Measurements from ENCODE around the gene B9D2. TPM values are rescaled to one million over a fixed set of nuclear protein-coding genes. Genes with fewer than 3 reads are reported as not detected.
"Not testable (repeated sequence)": the region's sequence is repeated elsewhere in the genome, so short reads cannot be mapped to it uniquely, and the experiment has no call there.

B9D2 gene
- total RNA-seq, 2 experiments from 2014 or later: 4.7 to 5.1 TPM

GRCh38 chr19:41352609-41353465 lies 11.1 kb downstream of the B9D2 start:
- H3K27me3 Mint-ChIP-seq: no peaks in the 10 kb centered on the region
- peak; percentile 83 for DNase-seq
- H3K4me1 Mint-ChIP-seq (ENCODE audit: low read depth): peaks cover 55% of the 10 kb centered on the region
- no peaks in the 10 kb centered on the region for H3K9me3 Mint-ChIP-seq
- POLR2A ChIA-PET: interaction anchor here (0.8 to 6.6 kb wide), 10 partner anchors 11 to 201 kb away, joined by 3 to 43 read pairs (median 4); partner anchors contain the start of genes B9D2 and HNRNPUL1
- intact Hi-C loops (cut with micrococcal nuclease): loop anchor here (1.0 to 5.0 kb wide), 5 partner anchors 44 to 194 kb away; partner anchors contain the start of genes BCKDHA and EXOSC5
- H3K4me3 Mint-ChIP-seq: peak overlapping the region; percentile 95
- CTCF ChIA-PET: interaction anchor here (0.6 to 6.1 kb wide), 19 partner anchors 9 to 1206 kb away, joined by 3 to 69 read pairs (median 4); partner anchors contain the start of genes B9D2, DMAC2 and HNRNPUL1
- peaks cover 31% of the 10 kb centered on the region for H3K36me3 Mint-ChIP-seq
- H3K27ac Mint-ChIP-seq: peak overlapping the region; percentile 94

- Mint-ChIP-seq H3K27ac (peak overlapping the region; percentile 94), H3K4me3 (peak overlapping the region; percentile 95), H3K27me3 (no peaks in the 10 kb centered on the region), H3K36me3 (peaks cover 33% of the 10 kb centered on the region), H3K9me3 (no peaks in the 10 kb centered on the region), H3K4me1 (ENCODE audit: low read depth) (peaks cover 49% of the 10 kb centered on the region)
- ChIA-PET CTCF (interaction anchor here (0.9 to 6.1 kb wide), 19 partner anchors 8 to 245 kb away, joined by 3 to 69 read pairs (median 4); partner anchors contain the start of genes B9D2, DMAC2 and HNRNPUL1), POLR2A (interaction anchor here (0.7 to 6.6 kb wide), 10 partner anchors 12 to 567 kb away, joined by 3 to 43 read pairs (median 4); partner anchors contain the start of genes B9D2 and HNRNPUL1)
- DNase-seq: no peak
- intact Hi-C loops (cut with micrococcal nuclease): loop anchor here (1.0 to 5.0 kb wide), 5 partner anchors 44 to 195 kb away; partner anchors contain the start of genes BCKDHA and EXOSC5
Observed at GRCh38 chr19:41352279-41352608, 11.7 kb downstream of the B9D2 start.

GRCh38 chr19:41351339-41352245 lies 12.4 kb downstream of the B9D2 start:
- Mint-ChIP-seq H3K4me1 (ENCODE audit: low read depth) (peaks cover 43% of the 10 kb centered on the region), H3K4me3 (peak overlapping the region; percentile 95), H3K27me3 (no peaks in the 10 kb centered on the region), H3K9me3 (no peaks in the 10 kb centered on the region), H3K36me3 (peaks cover 35% of the 10 kb centered on the region), H3K27ac (peak overlapping the region; percentile 94)
- intact Hi-C loops (cut with micrococcal nuclease): loop anchor here (1.0 to 5.0 kb wide), 6 partner anchors 24 to 196 kb away; partner anchors contain the start of genes BCKDHA and EXOSC5
- ChIA-PET POLR2A (interaction anchor here (0.6 to 6.6 kb wide), 14 partner anchors 12 to 566 kb away, joined by 3 to 43 read pairs (median 4); partner anchors contain the start of genes B9D2 and HNRNPUL1), CTCF (interaction anchor here (0.9 to 6.1 kb wide), 19 partner anchors 8 to 245 kb away, joined by 3 to 69 read pairs (median 4); partner anchors contain the start of genes B9D2 and HNRNPUL1)
- peak; percentile 87 for DNase-seq

GRCh38 chr19:41350735-41351338 lies 13.1 kb downstream of the B9D2 start:
- Mint-ChIP-seq H3K36me3 (peaks cover 39% of the 10 kb centered on the region), H3K4me3 (peak overlapping the region; percentile 95), H3K9me3 (no peaks in the 10 kb centered on the region), H3K4me1 (ENCODE audit: low read depth) (peaks cover 36% of the 10 kb centered on the region), H3K27me3 (no peaks in the 10 kb centered on the region), H3K27ac (peak overlapping the region; percentile 94)
- peak; percentile 23 for DNase-seq
- POLR2A ChIA-PET: interaction anchor here (0.6 to 6.6 kb wide), 10 partner anchors 13 to 198 kb away, joined by 3 to 43 read pairs (median 6); partner anchors contain the start of genes B9D2 and HNRNPUL1
- CTCF ChIA-PET: interaction anchor here (1.0 to 6.1 kb wide), 11 partner anchors 14 to 246 kb away, joined by 3 to 69 read pairs (median 6); partner anchors contain the start of gene B9D2
- intact Hi-C loops (cut with micrococcal nuclease): loop anchor here (1.0 to 5.0 kb wide), 3 partner anchors 24 to 196 kb away; no protein-coding TSS in a partner anchor

- H3K4me3 Mint-ChIP-seq; intact Hi-C loops (cut with micrococcal nuclease); CTCF ChIA-PET; H3K9me3 Mint-ChIP-seq; H3K27me3 Mint-ChIP-seq; DNase-seq; H3K27ac Mint-ChIP-seq: not testable (repeated sequence)
- Mint-ChIP-seq H3K36me3 (peaks cover 49% of the 10 kb centered on the region), H3K4me1 (ENCODE audit: low read depth) (peaks cover 40% of the 10 kb centered on the region)
- POLR2A ChIA-PET: interaction anchor here (0.8 kb wide), 1 partner anchor 11 kb away, joined by 6 read pairs; no protein-coding TSS in a partner anchor
Observed at GRCh38 chr19:41346916-41347315, 17.0 kb downstream of the B9D2 start.

- CTCF ChIA-PET: interaction anchor here (0.9 to 1.1 kb wide), 2 partner anchors 8 to 95 kb away, joined by 3 read pairs; no protein-coding TSS in a partner anchor
- Mint-ChIP-seq H3K4me3 (no peak overlapping the region), H3K4me1 (ENCODE audit: low read depth) (peaks cover 31% of the 10 kb centered on the region), H3K27me3 (no peaks in the 10 kb centered on the region), H3K9me3 (no peaks in the 10 kb centered on the region), H3K27ac (peak overlapping the region; percentile 1), H3K36me3 (peaks cover 48% of the 10 kb centered on the region)
- DNase-seq: no peak
- POLR2A ChIA-PET: no interaction called here
- intact Hi-C loops (cut with micrococcal nuclease): no loop called here
Observed at GRCh38 chr19:41344162-41344561, 19.8 kb downstream of the B9D2 start.

- Mint-ChIP-seq H3K36me3 (peaks cover 41% of the 10 kb centered on the region), H3K27me3 (no peaks in the 10 kb centered on the region), H3K4me1 (ENCODE audit: low read depth) (peaks cover 25% of the 10 kb centered on the region), H3K4me3 (no peak overlapping the region), H3K9me3 (no peaks in the 10 kb centered on the region), H3K27ac (peak overlapping the region; percentile 45)
- intact Hi-C loops (cut with micrococcal nuclease): no loop called here
- ChIA-PET CTCF (interaction anchor here (0.7 to 1.3 kb wide), 2 partner anchors 10 to 79 kb away, joined by 3 read pairs; no protein-coding TSS in a partner anchor), POLR2A (interaction anchor here (0.7 to 1.2 kb wide), 2 partner anchors 15 to 38 kb away, joined by 3 to 4 read pairs; no protein-coding TSS in a partner anchor)
- DNase-seq: no peak
Observed at GRCh38 chr19:41341669-41342490, 22.1 kb downstream of the B9D2 start.

- no peaks in the 10 kb centered on the region for H3K27me3 Mint-ChIP-seq
- no peaks in the 10 kb centered on the region for H3K9me3 Mint-ChIP-seq
- H3K4me1 Mint-ChIP-seq (ENCODE audit: low read depth): peaks cover 29% of the 10 kb centered on the region
- H3K27ac Mint-ChIP-seq: no peak overlapping the region
- no peak overlapping the region for H3K4me3 Mint-ChIP-seq
- intact Hi-C loops (cut with micrococcal nuclease): no loop called here
- POLR2A ChIA-PET: no interaction called here
- H3K36me3 Mint-ChIP-seq: peaks cover 38% of the 10 kb centered on the region
- no peak for DNase-seq
- CTCF ChIA-PET: no interaction called here
Observed at GRCh38 chr19:41339936-41340335, 24.0 kb downstream of the B9D2 start.

- no peak overlapping the region for H3K27ac Mint-ChIP-seq
- DNase-seq: no peak
- CTCF ChIA-PET: interaction anchor here (0.9 kb wide), 1 partner anchor 26 kb away, joined by 3 read pairs; the partner anchor contains the start of gene CCDC97
- H3K27me3 Mint-ChIP-seq: no peaks in the 10 kb centered on the region
- intact Hi-C loops (cut with micrococcal nuclease): no loop called here
- peaks cover 40% of the 10 kb centered on the region for H3K36me3 Mint-ChIP-seq
- no peak overlapping the region for H3K4me3 Mint-ChIP-seq
- H3K9me3 Mint-ChIP-seq: no peaks in the 10 kb centered on the region
- POLR2A ChIA-PET: no interaction called here
- H3K4me1 Mint-ChIP-seq (ENCODE audit: low read depth): peaks cover 31% of the 10 kb centered on the region
Observed at GRCh38 chr19:41335467-41335866, 28.5 kb downstream of the B9D2 start.

GRCh38 chr19:41334793-41335192 lies 29.2 kb downstream of the B9D2 start:
- H3K27me3 Mint-ChIP-seq: no peaks in the 10 kb centered on the region
- CTCF ChIA-PET: interaction anchor here (1.2 kb wide), 1 partner anchor 34 kb away, joined by 3 read pairs; no protein-coding TSS in a partner anchor
- peak overlapping the region; percentile 62 for H3K27ac Mint-ChIP-seq
- no peak for DNase-seq
- POLR2A ChIA-PET: no interaction called here
- no peak overlapping the region for H3K4me3 Mint-ChIP-seq
- intact Hi-C loops (cut with micrococcal nuclease): no loop called here
- H3K36me3 Mint-ChIP-seq: peaks cover 41% of the 10 kb centered on the region
- H3K9me3 Mint-ChIP-seq: no peaks in the 10 kb centered on the region
- peaks cover 31% of the 10 kb centered on the region for H3K4me1 Mint-ChIP-seq (ENCODE audit: low read depth)

Data from activated CD4-positive, alpha-beta memory T cell treated with anti-CD3 and anti-CD28 coated beads for 36 hours (primary cell).